AG10803 (cell line): ENCODE results near the gene OTULINL.

Experiments
- DNase-seq: peaks from one replicate; pipeline ENCODE4 v3.0.0; 2010; ENCODE audit warnings: low read depth
- H3K4me3 ChIP-seq: 2 replicates; pipeline ENCODE4 v1.5.1; 2011; ENCODE audit warnings: mild to moderate bottlenecking, low read length, control low read depth
- CTCF ChIP-seq: conservative IDR thresholded peaks from 2 replicates; pipeline ENCODE4 v1.5.1; 2011; ENCODE audit warnings: mild to moderate bottlenecking, low read length, control low read depth, inconsistent platforms

Gene OTULINL

GRCh38 chr5:14568333-14568732 lies 13.3 kb upstream of the OTULINL start:
- no peak for DNase-seq
- H3K4me3 ChIP-seq: no peak overlapping the region
- TF ChIP-seq CTCF: no peak

GRCh38 chr5:14569948-14570691 lies 11.5 kb upstream of the OTULINL start:
- TF ChIP-seq CTCF: no peak
- DNase-seq: no peak
- no peak overlapping the region for H3K4me3 ChIP-seq

GRCh38 chr5:14571901-14572300 lies 9.7 kb upstream of the OTULINL start:
- DNase-seq: no peak
- H3K4me3 ChIP-seq: no peak overlapping the region
- TF ChIP-seq CTCF: no peak

- no peak for DNase-seq
- H3K4me3 ChIP-seq: no peak overlapping the region
Observed at GRCh38 chr5:14572385-14572784, 9.2 kb upstream of the OTULINL start.

GRCh38 chr5:14572836-14573235 lies 8.8 kb upstream of the OTULINL start:
- no peak for DNase-seq
- no peak for TF ChIP-seq CTCF

More at GRCh38 chr5:14572385-14572784, 9.2 kb upstream of the OTULINL start:
- no peak for TF ChIP-seq CTCF

GRCh38 chr5:14574096-14574495 lies 7.5 kb upstream of the OTULINL start:
- no peak for DNase-seq
- no peak for TF ChIP-seq CTCF
- H3K4me3 ChIP-seq: no peak overlapping the region

More at GRCh38 chr5:14572836-14573235, 8.8 kb upstream of the OTULINL start:
- no peak overlapping the region for H3K4me3 ChIP-seq

- no peak for DNase-seq
- H3K4me3 ChIP-seq: no peak overlapping the region
- no peak for TF ChIP-seq CTCF
Observed at GRCh38 chr5:14574891-14575508, 6.6 kb upstream of the OTULINL start.
